Stimulated activated CD4-positive, alpha-beta T cell treated with anti-CD3 and anti-CD28 coated beads, Interleukin-12 subunit alpha, Interleukin-12 subunit beta, amount 100 ng/mL, for 48 hours (primary cell): ENCODE measurements around the gene PLSCR3.
A peak's percentile ranks its signal among the peaks of the same experiment; 100 is the strongest.
"Not testable (repeated sequence)": the region's sequence is repeated elsewhere in the genome, so short reads cannot be mapped to it uniquely, and the experiment has no call there.

Experiments used
- DNase-seq, 3 donors: peaks; one replicate each; pipeline ENCODE4 v3.0.0-alpha.2; 2020; ENCODE audit warnings: low read depth in 2 of 3, low spot score in 1 of 3

Gene PLSCR3

DNA sequence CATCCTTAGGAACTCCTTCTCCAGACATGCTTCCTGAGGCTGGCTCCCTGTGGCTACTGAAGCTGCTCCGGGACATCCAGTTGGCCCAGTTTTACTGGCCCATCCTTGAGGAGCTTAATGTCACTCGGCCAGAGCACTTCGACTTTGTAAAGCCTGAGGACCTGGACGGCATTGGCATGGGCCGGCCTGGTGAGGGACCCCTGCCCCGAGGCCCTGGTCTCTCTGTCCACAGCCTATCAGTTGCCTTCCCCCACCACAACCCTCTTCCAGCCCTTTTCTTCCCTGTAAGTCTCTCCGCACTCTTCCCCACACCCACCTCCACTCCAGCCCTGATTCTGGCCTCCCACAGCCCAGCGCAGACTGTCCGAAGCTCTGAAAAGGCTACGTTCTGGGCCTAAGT is 11.4 kb downstream of the PLSCR3 start:
- no peak for DNase-seq

DNA sequence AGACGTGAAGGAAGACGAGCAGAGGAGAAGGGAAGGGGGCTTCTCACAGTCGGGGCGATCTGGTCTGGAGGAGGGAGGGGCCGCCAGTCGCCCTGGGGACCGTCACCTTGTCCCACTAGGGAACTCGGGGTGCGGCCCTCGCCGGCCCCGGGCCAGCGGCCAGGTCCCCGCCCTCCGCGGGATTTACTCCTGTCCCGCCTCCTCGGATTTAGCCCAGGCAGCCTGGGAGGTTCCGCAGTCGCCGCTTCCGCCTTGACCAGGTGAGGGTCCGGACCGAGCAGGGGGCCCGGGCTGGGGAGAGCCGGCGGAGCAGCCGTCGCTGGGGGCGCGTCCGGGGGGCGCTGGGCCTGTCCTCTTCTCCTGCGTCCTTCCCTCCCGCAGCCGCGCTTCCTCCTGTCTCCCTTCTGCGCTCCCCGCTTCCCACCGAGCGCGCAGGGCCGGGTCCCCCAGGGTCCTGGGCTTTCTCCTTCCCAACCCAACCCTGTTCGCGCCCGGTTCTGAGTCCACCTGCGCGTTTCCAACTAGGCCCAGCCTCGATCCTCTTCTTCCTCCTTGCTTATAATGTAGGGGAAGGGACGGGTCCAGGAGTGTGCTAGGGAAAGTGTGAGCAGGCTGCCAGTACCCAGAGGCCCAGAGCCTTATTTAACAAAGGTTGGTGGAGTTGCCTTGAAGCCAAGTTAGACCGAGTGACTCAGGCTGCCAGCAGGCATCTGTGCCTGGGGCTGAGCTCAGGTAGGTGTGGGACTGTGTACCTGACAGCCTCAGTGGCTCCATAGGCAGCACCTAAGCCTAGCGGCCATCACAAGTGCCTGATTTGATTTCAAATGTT is 13.3 kb downstream of the PLSCR3 start, which contains the start of gene TNK1:
TNK1 (plus strand) TSS at position 235 of the 829 bp plus-strand sequence. CDS start 1,838 bp downstream, outside the sequence.
- DNase-seq = no peak

DNA sequence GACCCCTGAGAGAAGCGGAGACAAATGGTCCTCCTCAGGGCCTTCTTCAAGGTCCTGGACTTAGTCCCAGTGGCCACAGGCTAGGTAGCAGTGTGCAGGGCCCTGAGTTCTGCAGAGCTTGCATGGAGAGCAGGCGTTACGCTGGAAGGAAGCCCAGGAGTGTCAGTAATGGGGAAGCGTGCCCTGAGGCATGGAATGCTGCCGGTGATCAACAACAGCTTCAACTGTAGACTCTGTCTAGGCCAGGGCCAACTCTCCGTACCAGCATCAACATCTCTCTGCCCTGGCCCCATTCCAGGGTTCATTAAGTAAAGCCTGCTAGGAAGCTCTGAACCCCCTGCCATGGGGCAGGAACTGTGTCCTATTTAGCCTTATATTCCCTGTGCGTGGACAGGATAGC is 14.0 kb downstream of the PLSCR3 start:
- no peak for DNase-seq

DNA sequence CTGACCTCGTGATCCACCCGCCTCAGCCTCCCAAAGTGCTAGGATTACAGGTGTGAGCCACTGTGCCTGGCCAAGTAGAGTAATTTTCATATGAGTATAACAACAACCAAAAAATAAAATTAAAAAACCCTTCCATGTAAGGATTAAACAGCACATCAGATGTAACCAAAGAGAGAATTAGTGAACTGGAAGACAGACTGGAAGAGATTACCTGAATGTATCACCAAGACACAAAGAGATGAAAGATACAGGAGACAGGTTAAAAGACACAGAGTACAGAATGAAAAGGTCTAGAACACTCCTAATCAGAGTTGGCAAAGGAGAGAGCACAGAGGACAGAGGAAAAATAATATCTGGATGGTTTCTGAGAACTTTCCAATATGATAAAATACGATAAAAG is 15.2 kb downstream of the PLSCR3 start:
- no peak for DNase-seq

- DNase-seq = no peak
Measured at GRCh38 chr17:7374353-7374752, 20.0 kb downstream of the PLSCR3 start.

DNA sequence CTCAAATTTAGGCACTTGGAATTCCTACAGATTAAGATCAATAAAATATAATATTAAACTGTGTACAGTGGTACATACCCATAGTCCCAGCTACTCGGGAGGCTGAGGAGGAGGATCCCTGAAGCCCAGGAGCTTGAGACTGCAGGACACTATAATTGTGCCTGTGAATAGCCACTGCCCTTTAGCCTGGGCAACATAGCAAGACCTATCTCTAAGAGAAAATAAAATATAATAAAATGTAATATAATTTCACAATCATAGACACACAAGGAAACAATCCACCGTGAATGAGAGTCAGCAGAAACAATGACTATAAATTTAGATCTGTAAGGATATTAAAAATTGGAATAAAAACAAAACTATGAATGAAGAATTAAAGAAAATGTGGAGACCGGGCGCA is 23.5 kb downstream of the PLSCR3 start:
- DNase-seq = no peak

- DNase-seq = no peak
Measured at GRCh38 chr17:7369825-7370224, 24.5 kb downstream of the PLSCR3 start.

DNA sequence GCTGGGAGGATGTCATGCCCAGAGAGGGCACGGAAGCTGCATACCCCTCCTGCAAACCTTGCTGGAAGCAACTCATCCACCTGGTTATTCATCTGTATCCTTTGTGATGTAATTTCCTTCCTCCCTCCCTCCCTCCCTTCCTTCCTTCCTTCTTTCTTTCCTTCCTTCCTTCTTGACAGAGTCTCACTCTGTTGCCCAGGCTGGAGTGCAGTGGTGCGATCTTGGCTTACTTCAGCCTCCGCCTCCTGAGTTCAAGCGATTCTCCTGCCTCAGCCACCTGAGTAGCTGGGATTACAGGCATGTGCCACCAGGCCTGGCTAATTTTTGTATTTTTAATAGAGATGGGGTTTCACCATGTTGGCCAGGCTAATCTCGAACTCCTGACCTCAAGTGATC is 25.7 kb downstream of the PLSCR3 start:
- DNase-seq = not testable (repeated sequence)

DNA sequence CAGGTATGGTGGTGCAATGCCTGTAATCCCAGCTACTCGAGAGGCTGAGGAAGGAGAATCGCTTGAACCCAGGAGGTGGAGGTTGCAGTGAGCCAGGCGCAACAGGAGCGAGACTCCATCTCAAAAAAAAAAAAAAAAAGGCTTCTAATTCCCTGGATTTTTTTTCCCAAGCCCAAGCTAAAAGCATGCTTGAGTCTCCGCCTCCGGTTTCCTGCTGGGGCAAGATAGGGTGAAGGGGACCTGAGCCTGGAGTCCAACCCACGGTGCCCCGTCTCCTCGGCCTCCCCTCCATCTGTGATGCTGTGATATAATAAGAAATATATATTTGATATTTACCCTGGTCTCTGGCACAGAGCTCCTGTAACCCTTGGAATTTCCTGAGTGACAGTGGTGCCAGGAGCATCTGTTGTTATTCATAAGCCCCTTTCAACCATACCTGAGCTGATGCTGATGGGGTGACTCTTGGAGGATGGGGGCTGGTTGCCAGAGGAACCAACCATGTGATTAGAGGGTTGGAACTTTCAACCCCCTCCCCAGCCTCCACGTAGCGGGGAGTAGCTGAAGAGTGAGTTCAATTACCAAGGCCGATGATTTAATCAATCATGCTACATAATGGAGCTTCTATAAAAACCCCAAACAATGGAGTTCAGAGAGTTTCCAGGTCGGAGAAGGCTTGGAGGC is 26.3 kb downstream of the PLSCR3 start:
- no peak for DNase-seq

DNA sequence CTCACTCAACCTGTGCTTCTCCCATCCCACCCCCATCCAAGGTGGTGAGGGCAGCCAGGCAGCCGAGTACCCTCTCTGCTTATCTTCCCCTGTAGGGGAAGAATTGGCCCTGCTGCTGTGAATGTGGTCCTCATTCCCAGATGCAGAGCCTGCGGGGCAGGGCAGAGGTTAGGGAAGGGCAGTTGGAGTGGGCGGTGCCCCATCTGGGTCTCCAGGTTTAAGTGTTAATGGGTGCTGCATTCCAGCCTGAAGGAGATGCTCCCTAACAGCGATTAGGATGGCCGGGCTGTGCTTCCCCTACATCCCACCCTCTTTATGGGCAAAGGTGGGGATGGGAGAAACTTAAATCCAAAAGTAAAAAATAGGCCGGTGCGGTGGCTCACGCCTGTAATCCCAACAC is 27.2 kb downstream of the PLSCR3 start:
- no peak for DNase-seq

- not testable (repeated sequence) for DNase-seq
Measured at GRCh38 chr17:7365963-7366362, 28.4 kb downstream of the PLSCR3 start.

DNA sequence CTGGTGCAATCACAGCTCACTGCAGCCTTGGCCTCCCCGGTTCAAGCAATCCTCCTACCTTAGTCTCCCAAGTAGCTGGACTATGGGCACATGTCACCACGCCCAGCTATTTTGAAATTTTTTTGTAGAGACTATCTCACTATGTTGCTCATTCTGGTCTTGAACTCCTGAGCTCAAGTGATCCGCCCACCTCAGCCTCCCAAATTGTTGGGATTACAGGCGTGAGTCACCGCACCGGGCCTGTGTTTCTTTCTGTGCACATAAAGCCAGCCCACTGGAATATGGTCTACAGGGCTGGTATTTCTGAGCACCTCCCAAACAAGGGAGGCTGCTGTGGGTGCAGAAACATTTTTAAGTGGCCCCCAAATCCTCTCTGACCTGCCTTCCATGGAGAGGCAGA is 31.0 kb downstream of the PLSCR3 start:
- no peak for DNase-seq

- DNase-seq = no peak
Measured at GRCh38 chr17:7361906-7362305, 32.4 kb downstream of the PLSCR3 start.

- DNase-seq = no peak
Measured at GRCh38 chr17:7357381-7357780, 36.9 kb downstream of the PLSCR3 start.

DNA sequence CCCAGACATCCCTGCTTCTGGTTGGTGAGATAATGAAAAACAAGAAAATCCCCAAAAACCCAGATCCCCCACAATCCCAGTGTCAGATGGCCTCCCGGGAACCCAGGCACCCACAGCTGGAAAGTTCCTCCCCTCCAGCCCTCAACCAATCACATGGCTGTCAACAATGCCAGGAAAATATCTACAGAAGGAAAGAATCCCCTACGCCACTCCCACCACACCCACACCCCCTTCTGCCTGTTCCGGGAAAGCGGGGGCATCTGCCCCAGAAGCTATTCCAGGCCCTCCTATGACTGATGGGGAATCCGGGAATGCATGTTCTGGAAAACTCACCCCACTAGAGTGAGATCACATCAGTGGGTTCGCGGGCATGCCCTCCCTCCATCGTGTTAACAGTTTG is 37.6 kb downstream of the PLSCR3 start:
- DNase-seq = no peak

- peak; percentile 75 to 85 (median 79) for DNase-seq
Measured at GRCh38 chr17:7356072-7356549, 38.2 kb downstream of the PLSCR3 start.

GRCh38 chr17:7355573-7355972 is 38.8 kb downstream of the PLSCR3 start:
- DNase-seq = no peak

- no peak for DNase-seq
Measured at GRCh38 chr17:7355053-7355452, 39.3 kb downstream of the PLSCR3 start, which contains the start of gene TMEM95. TSS of gene TMEM95 (plus strand) at chr17:7355156. CDS start at chr17:7355205, 49 bp downstream.

- DNase-seq = peak in 1 of 3 donors; percentile 26
Measured at GRCh38 chr17:7354262-7354843, 40.0 kb downstream of the PLSCR3 start.

DNA sequence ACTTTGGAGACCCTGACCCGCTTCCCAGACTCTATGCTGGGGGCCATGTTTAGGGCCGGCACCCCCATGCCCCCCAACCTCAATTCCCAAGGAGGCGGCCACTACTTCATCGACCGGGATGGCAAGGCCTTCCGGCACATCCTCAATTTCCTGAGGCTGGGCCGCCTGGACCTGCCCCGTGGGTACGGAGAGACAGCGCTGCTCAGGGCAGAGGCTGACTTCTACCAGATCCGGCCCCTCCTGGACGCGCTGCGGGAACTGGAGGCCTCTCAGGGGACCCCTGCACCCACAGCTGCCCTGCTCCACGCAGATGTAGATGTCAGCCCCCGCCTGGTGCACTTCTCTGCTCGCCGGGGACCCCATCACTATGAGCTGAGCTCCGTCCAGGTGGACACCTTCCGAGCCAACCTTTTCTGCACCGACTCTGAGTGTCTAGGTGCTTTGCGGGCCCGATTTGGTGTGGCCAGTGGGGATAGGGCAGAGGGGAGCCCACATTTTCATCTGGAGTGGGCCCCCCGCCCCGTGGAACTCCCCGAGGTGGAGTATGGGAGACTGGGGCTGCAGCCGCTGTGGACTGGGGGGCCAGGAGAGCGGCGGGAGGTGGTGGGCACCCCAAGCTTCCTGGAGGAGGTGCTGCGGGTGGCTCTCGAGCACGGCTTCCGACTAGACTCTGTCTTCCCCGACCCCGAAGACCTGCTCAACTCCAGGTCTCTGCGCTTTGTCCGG is 41.3 kb downstream of the PLSCR3 start:
- no peak for DNase-seq

DNA sequence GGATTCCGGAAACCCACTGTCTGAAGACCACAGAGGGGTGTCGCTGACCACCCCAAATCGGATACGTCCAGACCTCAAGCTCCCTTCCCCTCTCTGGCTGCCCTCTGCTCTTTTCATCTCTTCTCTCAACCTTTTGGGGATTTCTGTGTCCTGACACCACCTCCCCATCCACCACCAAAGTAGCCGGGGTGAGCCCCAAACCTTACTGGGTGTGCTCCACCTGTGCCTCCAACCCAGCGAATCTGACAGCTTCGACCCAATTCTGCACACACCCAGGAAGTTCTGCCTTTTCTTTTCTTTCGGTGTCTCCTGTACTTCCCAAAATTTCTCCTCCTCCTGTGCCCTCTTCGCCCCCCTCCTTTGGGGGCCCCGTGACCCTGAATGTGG is 41.8 kb downstream of the PLSCR3 start:
- no peak for DNase-seq
